Prostate gland (tissue), 2 donors: Measurements from ENCODE around the gene BTG2. TPM values are rescaled to one million over a fixed set of nuclear protein-coding genes. Genes with fewer than 3 reads are reported as not detected.
A peak's percentile ranks its signal among the peaks of the same experiment; 100 is the strongest.

Source experiments
- DNase-seq: peaks from one replicate; pipeline ENCODE4 v3.0.0-alpha.2; 2019; ENCODE audit warnings: low spot score
- H3K27ac ChIP-seq, 2 donors: fragments of 200-600 bp; sonication (generic); 2 replicates each; pipeline ENCODE4 v1.5.1; 2017 to 2019
- H3K27me3 ChIP-seq: fragments of 200-600 bp; sonication (generic); replicated peaks from 2 replicates; pipeline ENCODE4 v1.5.1; 2019; ENCODE audit not compliant: insufficient read depth
- H3K36me3 ChIP-seq, 2 donors: fragments of 200-600 bp; sonication (generic); 1 replicate in 1 of 2; 2 replicates in 1 of 2; pipeline versions ENCODE4 v1.5.1 to v1.8.1; 2017 to 2019
- H3K4me1 ChIP-seq: fragments of 200-600 bp; sonication (generic); replicated peaks from 2 replicates; pipeline ENCODE4 v1.5.1; 2019
- H3K4me3 ChIP-seq, 2 donors: fragments of 200-600 bp; sonication (generic); 2 replicates each; pipeline ENCODE4 v1.5.1; 2017 to 2019
- H3K9me3 ChIP-seq: fragments of 200-600 bp; sonication (generic); 2 replicates; pipeline ENCODE4 v1.5.1; 2017
- POLR2A ChIP-seq: fragments of 450-650 bp; IDR thresholded peaks from one replicate; pipeline ENCODE4 v1.6.1; 2016; ENCODE audit warnings: antibody characterized with exemption, mild to moderate bottlenecking
- POLR2AphosphoS5 ChIP-seq: sonication (generic); formaldehyde crosslinking; IDR thresholded peaks from one replicate; pipeline ENCODE4 v1.6.1; 2017; ENCODE audit warnings: antibody characterized with exemption
- WGBS: methylation state at CpG from one replicate; pipeline ENCODE4 v1.1.5; 2018; 5-methylcytosine and 5-hydroxymethylcytosine counted together
- intact Hi-C: fragments of 100-400 bp; cut with DNase I; formaldehyde crosslinking; loops from one replicate; pipeline ENCODE4 v1.14.2; 2022
- total RNA-seq, 2 donors: library from RNA; depleted of rRNA; stranded (reverse); fragments of >200 nt; gene quantifications; one replicate each; pipeline ENCODE4 v1.1.0, GENCODE V29; 2016
- TF ChIP-seq, protein P1 (sequence below), 4 experiments: fragments of 200-600 bp in 2 of 4; fragments of 450-650 bp in 2 of 4; sonication (generic) in 2 of 4; IDR thresholded peaks; 1 replicate in 3 of 4; 2 replicates in 1 of 4; pipeline ENCODE4 v1.5.1; 2016 to 2019; ENCODE audit warnings: antibody characterized with exemption in 4 of 4, mild to moderate bottlenecking in 2 of 4, moderate library complexity in 2 of 4

The BTG2 gene
- total RNA-seq, 2 donors from 2014 or later: 91.0 to 131 TPM

DNA sequence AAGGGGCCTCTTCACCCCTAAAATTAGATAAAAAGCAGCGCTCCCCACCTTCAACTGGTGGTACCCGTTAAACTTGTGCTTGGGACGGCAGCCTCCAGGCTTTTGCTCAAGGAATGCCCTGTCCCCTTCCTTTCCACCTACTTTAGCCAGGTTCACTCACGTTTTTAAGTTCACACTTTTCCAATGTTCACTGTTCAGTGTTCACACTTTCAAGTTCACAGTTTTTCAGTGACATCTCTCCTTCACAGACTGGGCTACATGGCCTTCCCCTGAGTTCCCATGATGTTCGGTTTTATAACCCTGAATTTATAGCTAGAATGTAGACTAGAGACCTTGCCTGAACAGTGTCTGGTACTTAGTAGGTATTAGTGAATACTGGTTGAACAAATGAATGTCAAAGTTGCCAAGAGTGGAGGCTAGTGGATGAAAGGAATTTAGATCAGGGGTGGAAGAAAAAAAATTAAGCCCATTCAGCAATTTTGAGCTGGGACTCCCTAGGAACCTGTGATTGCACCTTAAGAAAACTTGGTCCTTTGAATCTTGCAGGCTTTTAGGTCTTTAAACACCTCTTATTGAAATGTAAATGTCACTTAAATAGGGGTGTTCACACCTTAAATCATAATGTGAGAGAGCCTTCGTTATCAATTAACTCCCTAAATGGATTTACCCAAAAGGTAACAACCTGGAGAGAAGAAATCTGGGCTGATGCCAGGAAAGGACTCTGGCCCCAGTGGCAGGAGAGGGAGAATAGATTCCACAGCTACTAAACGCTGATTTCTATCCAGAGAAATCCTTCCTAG lies 12.3 kb downstream of the BTG2 start:
- peak overlapping the region; percentile 85 to 87 for H3K27ac ChIP-seq
- H3K9me3 ChIP-seq: no peaks in the 10 kb centered on the region
- no peaks in the 10 kb centered on the region for H3K36me3 ChIP-seq
- TF ChIP-seq, protein P1, sequence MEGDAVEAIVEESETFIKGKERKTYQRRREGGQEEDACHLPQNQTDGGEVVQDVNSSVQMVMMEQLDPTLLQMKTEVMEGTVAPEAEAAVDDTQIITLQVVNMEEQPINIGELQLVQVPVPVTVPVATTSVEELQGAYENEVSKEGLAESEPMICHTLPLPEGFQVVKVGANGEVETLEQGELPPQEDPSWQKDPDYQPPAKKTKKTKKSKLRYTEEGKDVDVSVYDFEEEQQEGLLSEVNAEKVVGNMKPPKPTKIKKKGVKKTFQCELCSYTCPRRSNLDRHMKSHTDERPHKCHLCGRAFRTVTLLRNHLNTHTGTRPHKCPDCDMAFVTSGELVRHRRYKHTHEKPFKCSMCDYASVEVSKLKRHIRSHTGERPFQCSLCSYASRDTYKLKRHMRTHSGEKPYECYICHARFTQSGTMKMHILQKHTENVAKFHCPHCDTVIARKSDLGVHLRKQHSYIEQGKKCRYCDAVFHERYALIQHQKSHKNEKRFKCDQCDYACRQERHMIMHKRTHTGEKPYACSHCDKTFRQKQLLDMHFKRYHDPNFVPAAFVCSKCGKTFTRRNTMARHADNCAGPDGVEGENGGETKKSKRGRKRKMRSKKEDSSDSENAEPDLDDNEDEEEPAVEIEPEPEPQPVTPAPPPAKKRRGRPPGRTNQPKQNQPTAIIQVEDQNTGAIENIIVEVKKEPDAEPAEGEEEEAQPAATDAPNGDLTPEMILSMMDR (IDR thresholded peaks at IDR 0.05): no peak
- no peak for TF ChIP-seq POLR2AphosphoS5
- TF ChIP-seq POLR2A: no peak
- 57% methylated on average over 7 of the region's 7 CpGs for WGBS
- H3K4me1 ChIP-seq: peaks cover 24% of the 10 kb centered on the region
- intact Hi-C loops: no loop called here
- no peak overlapping the region for H3K4me3 ChIP-seq
- H3K27me3 ChIP-seq: no peaks in the 10 kb centered on the region
- DNase-seq: no peak

DNA sequence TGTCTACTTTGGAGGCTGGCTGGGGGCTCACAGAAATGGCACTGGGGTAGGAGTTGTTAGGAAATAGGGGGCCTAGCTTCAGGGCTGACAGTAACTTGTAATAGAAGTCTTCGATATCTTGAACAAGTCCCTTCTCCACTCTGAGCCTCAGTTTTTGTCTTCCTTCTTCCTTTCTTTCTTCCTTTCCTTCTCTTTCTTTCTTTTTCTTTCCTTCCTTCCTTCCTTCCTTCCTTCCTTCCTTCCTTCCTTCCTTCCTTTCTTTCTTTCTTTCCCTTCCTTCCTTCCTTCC lies 12.9 kb downstream of the BTG2 start:
- DNase-seq: no peak
- Histone ChIP-seq H3K4me1 (peaks cover 25% of the 10 kb centered on the region), H3K9me3 (no peaks in the 10 kb centered on the region), H3K27ac (peak overlapping the region; percentile 85 to 87), H3K4me3 (no peak overlapping the region), H3K36me3 (no peaks in the 10 kb centered on the region), H3K27me3 (no peaks in the 10 kb centered on the region)
- intact Hi-C loops: no loop called here
- 92% methylated on average over 1 of the region's 1 CpG for WGBS
- TF ChIP-seq POLR2A: no peak
- TF ChIP-seq POLR2AphosphoS5: no peak
- TF ChIP-seq, protein P1 (IDR thresholded peaks at IDR 0.05): no peak

DNA sequence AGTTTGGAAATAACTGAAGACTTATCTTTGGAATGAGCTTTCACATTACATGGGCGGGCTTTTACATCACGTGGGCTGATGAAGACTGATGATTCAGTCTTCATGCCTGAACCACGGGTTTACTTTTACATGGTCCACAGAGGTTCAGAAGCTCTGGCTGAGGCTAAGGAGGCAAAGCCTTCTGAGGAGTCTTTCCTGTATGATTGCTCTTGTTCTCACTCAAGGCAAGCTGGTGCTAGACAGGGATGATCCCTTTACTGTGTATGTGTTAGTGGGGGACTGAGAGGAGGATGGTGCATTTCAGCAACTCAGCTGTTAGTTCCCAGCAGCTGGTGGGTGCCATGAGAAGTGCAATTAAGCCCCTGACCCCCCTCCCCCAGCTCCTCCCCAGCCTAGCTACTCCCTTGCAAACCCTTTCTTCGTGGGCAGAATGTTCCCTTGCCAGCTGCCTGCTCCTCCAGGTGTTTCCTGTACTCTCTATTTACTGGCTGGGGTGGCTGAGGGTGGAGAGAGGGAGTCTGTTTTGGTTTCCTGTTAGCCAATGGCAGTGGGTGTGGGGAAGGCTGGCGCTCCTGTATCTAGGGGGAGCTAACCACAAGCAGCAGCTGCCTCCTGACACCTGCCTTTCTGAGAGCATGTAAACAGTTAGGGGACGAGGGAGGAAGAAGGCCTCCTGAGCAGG lies 15.4 kb downstream of the BTG2 start:
- H3K4me1 ChIP-seq: peaks cover 50% of the 10 kb centered on the region

DNA sequence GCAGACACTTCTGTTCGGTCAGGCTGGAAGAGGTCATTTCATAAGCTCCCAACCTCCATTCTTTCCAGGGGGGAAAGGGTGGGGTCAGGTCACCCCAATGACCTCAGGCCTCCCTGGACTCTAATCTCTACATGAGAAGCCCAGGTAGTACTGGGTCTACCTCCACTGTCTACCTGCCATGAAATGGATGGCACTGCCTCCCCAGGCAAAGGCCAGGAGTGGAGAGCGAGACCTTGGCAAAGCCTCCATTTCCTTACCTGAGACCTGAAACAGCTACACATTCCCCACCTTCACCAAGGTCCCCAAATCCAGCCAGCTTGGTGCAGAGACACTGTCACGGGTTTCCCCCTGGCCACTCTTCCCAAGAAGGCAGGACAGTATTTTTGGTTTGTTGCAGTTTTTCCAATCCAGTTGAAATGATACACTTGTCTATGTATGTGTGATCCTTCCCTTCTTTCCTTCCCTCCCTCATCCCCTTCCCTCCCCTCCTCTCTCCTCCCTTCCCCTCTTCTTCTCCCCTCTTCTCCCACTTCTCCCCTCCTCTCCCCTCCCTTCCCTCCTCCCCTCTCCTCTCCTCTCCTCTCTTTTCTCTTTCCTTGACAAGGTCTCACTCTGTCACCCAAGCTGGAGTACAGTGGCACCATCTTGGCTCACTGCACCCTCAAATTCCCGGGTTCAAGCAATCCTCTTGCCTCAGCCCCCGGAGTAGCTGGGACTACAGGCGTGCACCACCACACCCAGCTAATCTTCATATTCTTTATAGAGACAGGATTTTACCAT lies 16.1 kb downstream of the BTG2 start:
- no peak for DNase-seq
- TF ChIP-seq, protein P1 (IDR thresholded peaks at IDR 0.05): no peak
- TF ChIP-seq POLR2A (no peak), POLR2AphosphoS5 (no peak)
- 74% methylated on average over 6 of the region's 6 CpGs for WGBS
- Histone ChIP-seq H3K36me3 (no peaks in the 10 kb centered on the region), H3K27me3 (no peaks in the 10 kb centered on the region), H3K4me1 (peaks cover 55% of the 10 kb centered on the region), H3K4me3 (no peak overlapping the region), H3K27ac (peak overlapping the region; percentile 72 to 96), H3K9me3 (no peaks in the 10 kb centered on the region)
- intact Hi-C loops: no loop called here

More for the DNA sequence above, 15.4 kb downstream of the BTG2 start:
- DNase-seq: peak; percentile 80
- intact Hi-C loops: no loop called here
- 24% methylated on average over 6 of the region's 6 CpGs for WGBS
- no peaks in the 10 kb centered on the region for H3K9me3 ChIP-seq
- no peaks in the 10 kb centered on the region for H3K36me3 ChIP-seq
- TF ChIP-seq POLR2AphosphoS5: peak; percentile 87
- TF ChIP-seq POLR2A: peak; percentile 43
- TF ChIP-seq, protein P1 (IDR thresholded peaks at IDR 0.05): peak in 1 of 4 experiments; percentile 22
- H3K27ac ChIP-seq: peak overlapping the region; percentile 72 to 96
- H3K4me3 ChIP-seq: no peak overlapping the region
- no peaks in the 10 kb centered on the region for H3K27me3 ChIP-seq
